GM12875 (cell line): ENCODE measurements around the gene TNP2.

Source experiments
- H3K4me3 ChIP-seq: one replicate; pipeline ENCODE4 v1.5.1; 2011; ENCODE audit warnings: low read depth, low read length, control low read depth
- CTCF ChIP-seq: IDR thresholded peaks from 2 replicates; pipeline ENCODE4 v1.5.1; 2011; ENCODE audit warnings: low read depth, mild to moderate bottlenecking, control low read depth, inconsistent platforms, low read length, moderate library complexity, borderline replicate concordance; ENCODE audit not compliant: insufficient read depth

TNP2 gene

GRCh38 chr16:11245222-11245737, 23.8 kb downstream of the TNP2 start:
- TF ChIP-seq CTCF: no peak
- H3K4me3 ChIP-seq: no peak overlapping the region

GRCh38 chr16:11242658-11243057, 26.5 kb downstream of the TNP2 start:
- H3K4me3 ChIP-seq: no peak overlapping the region
- TF ChIP-seq CTCF: no peak

- no peak for TF ChIP-seq CTCF
Measured at GRCh38 chr16:11241480-11242204, 27.5 kb downstream of the TNP2 start.

GRCh38 chr16:11240636-11241473, 28.3 kb downstream of the TNP2 start:
- H3K4me3 ChIP-seq: no peak overlapping the region
- no peak for TF ChIP-seq CTCF

More at GRCh38 chr16:11241480-11242204, 27.5 kb downstream of the TNP2 start:
- H3K4me3 ChIP-seq: no peak overlapping the region

- TF ChIP-seq CTCF: no peak
- H3K4me3 ChIP-seq: no peak overlapping the region
Measured at GRCh38 chr16:11239644-11240632, 29.2 kb downstream of the TNP2 start.

- no peak overlapping the region for H3K4me3 ChIP-seq
- no peak for TF ChIP-seq CTCF
Measured at GRCh38 chr16:11238272-11239202, 30.6 kb downstream of the TNP2 start.
